NCI-H1105 treated with DMSO at 0.1 percent for 48 hours (cell line): Measurements from ENCODE around the gene UGDH.
"Not testable (repeated sequence)": the region's sequence is repeated elsewhere in the genome, so short reads cannot be mapped to it uniquely, and the experiment has no call there.

Experiments
- DNase-seq: peaks from one replicate; lab custom pipeline; 2025; lab: John Stamatoyannopoulos, UW

UGDH gene

DNA sequence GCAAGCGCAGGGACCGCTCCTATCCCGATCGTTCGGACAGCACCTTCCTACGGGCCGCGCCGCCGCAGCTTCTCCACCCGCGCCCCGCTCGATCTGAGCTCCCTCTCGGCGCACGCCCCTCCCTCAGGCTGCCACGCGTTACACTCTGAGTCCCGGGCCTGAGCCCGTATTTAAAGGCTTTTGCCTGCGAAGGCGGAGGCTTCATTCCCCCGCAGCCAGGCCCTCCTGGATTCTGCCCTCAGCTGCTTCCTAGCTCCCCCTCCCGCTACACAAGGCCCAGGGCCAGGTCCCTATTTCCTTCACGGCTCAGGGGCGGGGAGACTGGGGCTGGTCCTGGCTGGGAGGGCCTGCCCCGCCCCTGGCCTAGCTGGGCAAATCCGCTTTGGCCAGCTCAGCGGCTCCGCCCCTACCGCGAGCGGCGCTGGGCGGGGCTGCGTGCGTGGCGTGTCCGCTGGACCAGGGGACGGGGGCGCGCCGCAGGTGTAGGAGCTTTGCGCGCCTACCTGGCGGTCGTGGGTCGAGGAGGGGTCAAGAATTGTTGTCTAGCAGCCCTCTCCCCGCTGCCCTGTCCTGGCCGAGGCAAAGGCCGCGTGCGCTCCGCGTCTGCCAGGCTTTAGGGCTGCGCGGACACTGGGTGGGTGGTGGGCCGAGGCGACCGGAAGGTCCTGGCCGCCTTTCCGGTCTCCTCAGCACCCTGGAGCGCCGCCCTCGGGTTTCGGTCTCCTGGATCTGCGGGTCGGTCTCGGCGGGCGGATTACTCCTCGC is at the start of gene UGDH:
Gene UGDH (minus strand): TSS at position 144 of the 765 bp plus-strand sequence. CDS start 5,927 bp downstream, outside the sequence.
- DNase-seq, result peak; percentile 86

GRCh38 chr4:39574946-39575345 is 47.7 kb upstream of the UGDH start:
- DNase-seq, result no peak

GRCh38 chr4:39571504-39571903 is 44.3 kb upstream of the UGDH start:
- no peak for DNase-seq

- no peak for DNase-seq
Observed at GRCh38 chr4:39571054-39571453, 43.8 kb upstream of the UGDH start.

GRCh38 chr4:39569209-39569608 is 42.0 kb upstream of the UGDH start:
- no peak for DNase-seq

DNA sequence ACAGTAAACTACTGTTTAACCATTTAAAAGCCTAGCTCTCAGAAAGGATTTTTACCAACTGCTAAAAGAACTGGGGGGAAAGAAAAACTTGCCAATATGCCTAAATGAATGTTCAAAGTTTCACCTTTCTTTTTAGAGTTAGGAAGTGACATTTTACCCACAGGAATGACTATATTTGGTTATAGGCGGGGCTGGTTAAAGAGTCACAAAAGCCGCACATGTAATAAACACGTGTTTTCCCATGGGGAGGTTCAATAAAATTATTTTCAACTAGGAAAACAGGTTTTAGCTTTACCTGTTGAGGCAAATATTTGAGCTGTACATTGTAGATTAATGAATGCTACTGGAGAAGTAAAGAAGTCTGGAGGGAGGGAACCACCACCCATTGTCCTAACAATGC is 41.6 kb upstream of the UGDH start:
- no peak for DNase-seq

- no peak for DNase-seq
Observed at GRCh38 chr4:39565878-39566600, 38.8 kb upstream of the UGDH start.

DNA sequence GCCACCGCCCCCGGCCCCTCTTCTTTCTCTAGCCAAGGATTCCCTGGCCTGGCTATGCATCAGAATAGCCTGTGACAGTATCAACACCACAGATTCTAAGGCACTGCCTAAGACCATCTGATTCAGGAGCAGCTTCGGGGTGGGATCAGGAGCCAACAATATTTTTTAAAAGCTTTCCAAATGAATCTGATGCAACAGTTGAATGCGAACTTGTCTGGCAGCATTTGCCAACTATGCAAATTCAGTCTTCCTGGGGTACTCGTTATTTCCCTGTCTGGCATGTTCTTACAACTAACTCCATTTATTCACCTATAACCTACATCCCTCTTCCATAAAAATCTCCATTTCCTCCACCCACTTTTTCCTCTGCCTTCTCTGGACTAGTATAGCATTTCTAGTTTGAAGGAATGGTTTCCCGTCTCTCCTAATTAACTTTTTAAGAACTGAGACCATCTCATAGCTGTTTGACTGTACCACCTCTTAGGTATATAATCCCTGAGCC is 36.2 kb upstream of the UGDH start:
- DNase-seq, result no peak

DNA sequence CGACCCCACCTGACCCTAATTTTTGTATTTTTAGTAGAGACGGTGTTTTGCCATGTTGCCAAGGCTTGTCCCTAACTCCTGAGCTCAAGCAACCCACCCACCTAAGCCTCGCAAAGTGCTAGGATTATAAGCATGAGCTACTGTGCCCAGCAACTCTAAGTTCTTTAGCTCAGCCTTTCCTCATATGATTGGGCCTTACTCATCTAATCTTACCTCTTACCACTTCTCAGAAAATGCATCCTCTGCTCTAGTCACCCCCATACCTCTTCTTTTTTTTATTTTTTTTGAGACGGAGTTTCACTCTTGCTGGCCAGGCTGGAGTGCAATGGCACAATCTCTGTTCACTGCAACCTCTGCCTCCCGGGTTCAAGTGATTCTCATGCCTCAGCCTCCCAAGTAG is 35.6 kb upstream of the UGDH start:
- DNase-seq, result no peak

DNA sequence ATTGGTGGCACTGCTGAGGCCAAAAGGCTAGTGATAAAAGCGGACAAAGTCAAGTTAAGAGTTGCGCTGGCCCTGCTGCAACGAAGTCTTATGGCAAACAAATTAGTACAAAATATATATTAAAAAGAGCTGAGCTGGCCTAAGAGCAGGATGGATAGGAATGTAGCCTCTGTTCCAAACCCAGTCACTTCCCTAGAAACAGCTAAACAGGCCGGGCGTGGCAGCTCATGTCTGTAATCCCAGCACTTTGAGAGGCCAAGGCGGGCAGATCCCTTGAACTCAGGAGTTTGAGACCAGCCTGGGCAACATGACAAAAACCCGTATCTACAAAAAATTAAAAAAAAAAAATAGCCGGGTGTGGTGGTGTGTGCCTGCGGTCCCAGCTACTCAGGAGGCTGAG is 32.4 kb upstream of the UGDH start:
- DNase-seq, result no peak

DNA sequence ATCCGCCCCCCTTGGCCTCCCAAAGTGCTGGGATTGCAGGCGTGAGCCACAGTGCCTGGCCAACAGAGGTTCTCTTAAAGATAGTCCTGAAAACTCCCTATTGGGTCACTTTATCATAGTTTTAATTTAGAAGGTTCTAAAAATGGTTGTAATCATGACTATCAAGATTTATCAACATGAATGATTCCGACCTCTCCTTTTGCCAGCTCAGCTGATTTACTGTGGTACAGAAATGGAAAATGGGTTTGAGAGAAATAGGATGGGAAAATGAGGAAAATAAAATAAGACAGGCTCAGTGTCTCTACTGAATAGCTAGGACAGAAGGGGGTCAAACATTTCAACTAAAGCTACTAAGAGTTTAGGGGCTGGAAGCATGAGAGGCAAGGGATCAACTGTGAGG is 28.2 kb upstream of the UGDH start:
- DNase-seq, result no peak

GRCh38 chr4:39548425-39549067 is 21.3 kb upstream of the UGDH start:
- DNase-seq, result no peak

DNA sequence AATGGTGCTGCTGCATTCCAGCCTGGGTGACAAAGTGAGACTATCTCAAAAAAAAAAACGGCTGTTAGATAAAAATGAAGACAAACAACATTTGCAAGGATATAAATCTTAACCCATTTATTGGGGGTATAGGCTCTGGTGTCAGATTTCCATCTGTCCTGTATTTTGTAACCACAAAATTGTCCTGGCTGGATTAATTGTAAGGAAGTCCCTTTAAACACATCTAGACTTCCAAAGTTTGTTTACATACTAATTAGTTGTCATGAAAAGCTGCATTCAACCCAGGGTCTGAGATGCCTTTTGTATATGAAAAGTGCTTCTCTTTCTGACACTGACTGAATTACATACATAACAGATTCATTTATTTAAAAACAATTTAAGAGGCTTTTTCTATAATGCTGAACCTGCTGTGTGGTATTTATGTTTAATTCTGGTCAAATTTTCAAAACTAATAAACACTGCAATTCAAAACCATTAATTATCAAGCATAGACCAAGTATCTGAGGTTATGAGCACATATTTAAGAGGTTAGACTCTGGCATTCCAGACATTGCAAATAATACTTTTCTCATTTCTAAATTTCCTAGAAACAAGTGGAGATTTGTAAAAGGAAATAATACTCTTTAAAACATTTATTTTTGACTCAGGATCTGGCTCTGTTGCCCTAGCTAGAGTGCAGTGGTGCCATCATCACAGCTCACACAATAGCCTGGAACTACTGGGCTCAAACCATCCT is 17.5 kb upstream of the UGDH start:
- DNase-seq, result peak; percentile 80

DNA sequence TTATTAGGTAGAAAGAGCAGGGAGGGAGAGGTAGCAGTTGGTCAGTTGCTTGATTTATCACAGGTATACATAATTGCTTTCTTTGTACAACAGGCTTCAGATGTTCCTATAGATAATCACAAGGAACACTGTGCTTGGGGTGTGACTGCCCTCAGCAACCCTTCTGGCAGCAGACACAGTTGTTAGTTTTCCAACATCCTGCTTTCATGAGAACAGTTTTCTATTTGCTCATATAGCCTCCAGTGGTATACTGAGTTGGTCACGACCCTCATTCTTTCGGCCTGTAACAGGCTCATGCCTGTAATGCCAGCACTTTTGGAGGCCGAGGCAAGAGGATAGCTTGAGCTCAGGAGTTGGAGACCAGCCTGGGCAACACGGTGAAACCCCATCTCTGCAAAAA is 16.8 kb upstream of the UGDH start:
- DNase-seq, result not testable (repeated sequence)

GRCh38 chr4:39543034-39543433 is 15.8 kb upstream of the UGDH start:
- no peak for DNase-seq

GRCh38 chr4:39542611-39543012 is 15.4 kb upstream of the UGDH start:
- DNase-seq, result no peak

GRCh38 chr4:39541987-39542610 is 14.9 kb upstream of the UGDH start:
- DNase-seq, result no peak

- no peak for DNase-seq
Observed at GRCh38 chr4:39539089-39539611, 11.9 kb upstream of the UGDH start.

DNA sequence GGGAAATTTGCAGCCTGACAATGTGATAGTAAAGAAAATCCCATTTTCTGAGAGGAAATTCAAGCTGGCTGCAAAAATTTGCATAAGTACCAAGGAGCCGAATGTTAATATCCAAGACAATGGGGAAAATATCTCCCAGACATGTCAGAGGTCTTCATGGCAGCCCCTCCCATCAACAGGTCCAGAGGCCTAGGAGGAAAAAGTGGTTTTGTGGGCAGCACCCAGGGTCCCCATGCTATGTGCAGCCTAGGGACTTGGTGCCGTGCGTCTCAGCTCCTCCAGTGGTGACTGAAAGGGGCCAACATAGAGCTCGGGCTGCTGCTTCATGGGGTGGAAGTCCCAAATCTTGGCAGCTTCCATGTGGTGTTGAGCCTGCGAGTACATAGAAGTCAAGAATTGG is 6.3 kb upstream of the UGDH start:
- no peak for DNase-seq

DNA sequence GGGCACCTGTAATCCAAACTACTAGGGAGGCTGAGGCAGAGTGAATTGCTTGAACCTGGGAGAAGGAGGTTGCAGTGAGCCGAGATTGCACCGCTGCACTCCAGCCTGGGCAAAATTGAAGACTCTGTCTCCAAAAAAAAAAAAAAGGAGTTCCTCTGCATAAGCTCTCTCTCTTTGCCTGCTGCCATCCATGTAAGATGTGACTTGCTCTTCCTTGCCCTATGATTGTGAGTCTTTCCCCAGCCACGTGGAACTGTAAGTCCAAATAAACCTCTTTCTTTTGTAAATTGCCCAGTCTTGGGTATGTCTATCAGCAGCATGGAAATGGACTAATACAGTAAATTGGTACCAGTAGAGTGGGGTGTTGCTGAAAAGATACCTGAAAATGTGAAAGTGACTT is 5.0 kb upstream of the UGDH start:
- not testable (repeated sequence) for DNase-seq

DNA sequence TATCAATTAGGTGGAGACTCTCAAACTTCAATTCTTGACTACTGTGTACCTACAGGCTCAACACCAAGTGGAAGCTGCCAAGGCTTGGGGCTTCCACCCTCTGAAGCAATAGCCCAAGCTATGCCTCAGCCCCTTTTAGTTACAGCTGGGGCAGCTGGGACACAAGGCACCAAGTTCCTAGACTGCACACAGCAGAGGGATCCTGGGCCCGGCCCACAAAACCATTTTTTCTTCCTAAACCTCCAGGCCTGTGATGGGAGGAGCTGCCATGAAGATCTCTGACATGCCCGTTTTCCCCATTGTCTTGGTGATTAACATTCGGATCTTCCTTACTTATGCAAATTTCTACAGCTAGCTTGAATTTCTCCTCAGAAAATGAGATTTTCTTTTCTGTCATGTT is 3.4 kb upstream of the UGDH start:
- DNase-seq, result no peak
